ENCODE results near the gene GRM1.

DNA sequence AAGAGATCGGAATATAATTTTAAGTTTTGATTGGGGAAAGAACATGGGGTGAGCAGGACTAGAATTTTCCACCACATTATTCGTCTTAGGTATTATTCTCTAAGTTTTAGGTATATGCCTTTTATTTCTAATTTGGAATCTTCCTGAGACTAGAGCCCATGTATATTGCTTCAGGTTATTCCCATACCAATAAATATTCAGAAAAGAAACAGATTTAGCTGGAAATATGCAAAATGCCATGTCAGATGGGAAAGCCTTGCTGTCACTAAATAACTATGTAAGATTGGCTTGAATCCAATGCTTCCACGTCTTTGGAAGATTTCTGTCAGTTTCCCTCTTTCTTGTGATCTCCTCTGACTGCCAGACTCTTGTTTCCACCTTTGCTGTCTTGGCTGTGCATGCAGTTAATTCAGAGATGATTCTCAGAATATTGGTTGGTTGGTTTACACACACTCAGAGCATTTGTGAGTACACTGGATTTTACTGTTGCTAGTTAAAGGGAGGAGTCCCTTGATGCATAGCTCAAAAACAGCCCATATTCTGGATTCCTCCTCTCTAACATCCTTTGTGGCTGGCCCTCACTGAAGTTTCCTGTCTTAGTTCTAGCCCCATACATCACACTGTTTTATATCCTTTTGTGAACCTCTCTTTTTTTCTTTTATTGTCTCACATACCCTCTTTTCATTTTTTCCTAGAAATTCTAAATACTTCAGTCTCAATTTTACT, 64.3 kb downstream of the GRM1 start:
- TF ChIP-seq GATA2 (IDR thresholded peaks at IDR 0.05; ENCODE audit: low read depth, low read length) (no peak), GATA3 (IDR thresholded peaks at IDR 0.05; ENCODE audit: low read depth, low read length) (no peak)

Measured in SH-SY5Y (cell line).